Head of caudate nucleus (tissue), 42 donors: Measurements from ENCODE around the gene NPY4R2.
A peak's percentile ranks its signal among the peaks of the same experiment; 100 is the strongest.
"Not testable (repeated sequence)": the region's sequence is repeated elsewhere in the genome, so short reads cannot be mapped to it uniquely, and the experiment has no call there.

Experiments used
- DNase-seq, 42 donors: peaks; one replicate each; pipeline versions ENCODE4 v3.0.0 to v3.0.0-alpha.2; 2020 to 2021; ENCODE audit warnings: mixed read lengths in 7 of 42
- intact Hi-C: fragments of 100-400 bp; cut with DNase I; formaldehyde crosslinking; loops from one replicate; pipeline ENCODE4 v1.15.0; 2022

Gene NPY4R2

DNA sequence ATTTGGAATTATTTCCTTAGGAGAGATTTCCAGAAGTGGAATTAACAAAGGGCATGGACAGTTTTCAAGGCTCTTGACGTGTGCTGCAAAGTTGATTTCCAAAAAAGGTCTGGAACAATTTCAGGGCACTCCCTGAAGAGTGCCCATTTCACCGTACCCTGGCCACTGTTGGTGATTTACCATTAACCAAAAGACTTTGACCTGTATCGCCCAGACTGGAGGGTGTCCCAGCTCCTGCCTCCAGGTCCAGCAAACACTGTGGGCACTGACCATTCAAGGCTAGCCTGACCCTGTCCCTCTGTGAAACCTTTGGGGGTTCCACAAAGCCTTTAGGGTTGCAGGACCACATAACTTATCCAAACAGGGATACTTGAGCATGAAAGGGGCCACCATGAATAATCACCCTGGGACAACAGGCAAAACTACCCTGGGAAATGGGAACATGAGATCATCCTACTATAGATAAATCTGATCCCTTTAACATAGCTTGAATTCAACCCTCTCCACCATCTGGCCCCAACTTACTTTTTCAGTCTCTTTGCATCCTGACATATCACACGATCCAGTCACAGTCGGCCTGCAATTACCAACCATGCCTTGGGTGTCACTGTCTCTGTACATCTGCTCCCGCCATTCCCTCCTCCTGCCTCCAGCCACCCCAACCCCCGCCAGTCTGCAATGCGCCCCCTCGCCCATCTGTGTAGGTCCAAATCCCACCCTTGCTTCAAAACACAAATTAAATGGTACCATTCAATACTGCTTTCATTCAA is 8.9 kb downstream of the NPY4R2 start:
- DNase-seq, intact Hi-C loops: not testable (repeated sequence)

DNA sequence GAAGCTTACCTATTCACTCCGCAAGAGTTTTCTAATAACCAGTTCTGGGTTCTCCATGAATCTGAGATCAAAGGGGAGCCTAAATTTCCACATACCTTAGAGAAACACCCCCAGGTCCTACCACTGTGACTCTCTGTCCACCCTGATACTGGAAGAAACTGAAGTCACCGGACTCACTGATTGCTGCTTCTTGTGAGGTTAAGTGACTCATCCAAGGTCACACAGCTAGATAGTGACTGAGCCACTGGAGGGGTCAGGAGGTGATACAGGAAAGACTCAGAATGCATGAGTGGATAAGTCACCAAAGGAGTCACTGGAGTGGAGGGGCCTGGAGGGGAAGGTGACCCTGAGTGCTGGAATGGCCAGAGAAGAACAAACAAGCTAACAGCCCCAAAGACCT is 9.8 kb downstream of the NPY4R2 start:
- intact Hi-C loops, DNase-seq: not testable (repeated sequence)

DNA sequence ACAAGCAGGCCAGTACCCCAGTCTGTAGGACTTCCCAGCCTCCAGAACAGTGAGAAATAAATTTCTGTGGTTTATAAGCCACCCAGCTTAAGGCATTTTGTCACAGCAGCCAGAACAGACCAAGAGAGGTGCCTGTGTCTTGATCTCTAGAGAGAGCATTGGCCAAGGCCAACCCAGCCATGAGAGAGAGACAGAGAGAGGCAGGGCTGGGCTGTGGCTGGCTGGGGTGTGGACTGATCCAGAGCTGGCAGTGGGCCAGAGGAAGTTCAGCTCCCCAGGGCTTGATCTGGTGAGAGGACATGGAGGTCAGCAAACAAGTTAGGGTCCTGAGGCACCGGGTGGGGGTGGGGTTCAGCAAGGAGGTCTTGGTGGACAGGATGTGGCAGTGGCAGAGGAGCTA is 14.4 kb downstream of the NPY4R2 start:
- intact Hi-C loops, DNase-seq: not testable (repeated sequence)

DNA sequence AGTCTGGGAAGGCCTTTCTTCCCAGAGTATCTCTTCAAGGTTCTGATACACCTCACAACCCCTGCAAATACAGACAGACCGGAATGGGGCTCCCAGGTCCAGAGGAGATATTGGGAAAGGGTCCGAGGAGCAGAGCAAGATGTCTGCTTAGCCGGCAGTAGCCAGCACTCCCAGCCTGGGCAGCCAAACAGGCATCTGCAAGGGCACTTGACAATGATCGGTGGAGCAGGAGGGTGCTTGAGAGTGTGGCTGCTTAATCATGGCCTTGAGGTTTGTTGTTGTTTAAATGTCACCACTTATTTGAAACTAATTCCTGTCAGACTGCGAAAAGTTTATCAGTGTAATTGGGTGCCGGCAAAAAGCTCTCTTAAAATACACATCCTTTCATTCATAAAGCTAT is 15.0 kb downstream of the NPY4R2 start:
- DNase-seq, intact Hi-C loops: not testable (repeated sequence)

DNA sequence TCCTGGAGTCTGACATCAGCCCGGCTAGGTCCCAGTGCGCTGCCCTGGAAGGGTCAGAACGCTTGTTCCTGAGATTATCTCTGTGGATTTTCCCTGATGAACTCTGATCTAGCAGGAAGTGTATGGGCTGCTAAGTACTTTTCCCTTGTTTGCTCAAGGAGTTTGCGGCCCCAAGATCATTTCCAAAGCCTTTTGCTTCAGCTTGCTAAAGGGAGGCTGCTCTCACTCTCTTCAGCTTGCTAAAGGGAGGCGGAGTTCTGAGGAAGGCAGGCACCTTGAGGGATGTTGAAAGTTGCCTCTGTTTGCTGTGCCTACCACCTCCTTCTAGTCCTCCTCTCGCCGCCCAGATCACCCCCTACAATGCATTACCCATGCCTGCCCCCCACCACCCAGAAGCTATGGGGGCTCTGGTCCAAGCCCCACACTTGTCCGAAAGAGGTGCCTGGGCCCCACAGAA is 18.3 kb downstream of the NPY4R2 start:
- DNase-seq, result peak in 1 of 42 donors; percentile 24
- intact Hi-C loops, result not testable (repeated sequence)

DNA sequence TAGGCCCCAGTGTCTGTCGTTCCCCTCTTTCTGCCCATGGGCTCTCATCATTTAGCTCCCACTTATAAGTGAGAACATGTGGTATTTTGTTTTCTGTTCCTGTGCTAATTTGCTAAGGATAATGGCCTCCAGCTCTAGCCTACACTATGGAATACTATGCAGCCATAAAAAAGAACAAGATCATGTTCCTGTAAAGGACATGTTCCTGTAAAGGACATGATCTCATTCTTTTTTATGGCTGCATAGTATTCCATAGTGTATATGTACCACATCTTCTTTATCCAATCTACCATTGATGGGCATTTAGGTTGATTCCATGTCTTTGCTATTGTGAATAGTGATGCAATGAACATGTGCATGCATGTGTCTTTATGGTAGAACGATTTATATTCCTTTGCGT is 19.2 kb downstream of the NPY4R2 start:
- DNase-seq, intact Hi-C loops: not testable (repeated sequence)

DNA sequence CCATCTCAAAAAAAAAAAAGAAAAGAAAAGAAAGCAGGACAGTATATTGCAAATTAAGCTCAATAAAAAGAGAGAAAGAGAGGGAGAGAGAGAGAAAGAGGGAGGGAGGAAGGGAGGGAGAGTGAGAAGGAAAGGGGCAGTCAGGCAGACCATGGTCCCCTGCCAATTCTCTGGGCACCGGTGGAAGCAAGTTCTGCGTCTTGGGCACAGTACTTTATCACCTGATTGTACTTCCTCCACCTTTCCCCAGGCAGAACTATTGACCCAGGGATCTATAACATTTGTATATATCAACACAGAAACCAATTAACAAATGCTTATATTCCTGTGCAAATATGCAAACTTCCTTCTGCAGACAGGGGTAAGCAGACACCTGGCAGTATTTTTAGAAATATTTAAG is 22.4 kb downstream of the NPY4R2 start:
- intact Hi-C loops, DNase-seq: not testable (repeated sequence)

DNA sequence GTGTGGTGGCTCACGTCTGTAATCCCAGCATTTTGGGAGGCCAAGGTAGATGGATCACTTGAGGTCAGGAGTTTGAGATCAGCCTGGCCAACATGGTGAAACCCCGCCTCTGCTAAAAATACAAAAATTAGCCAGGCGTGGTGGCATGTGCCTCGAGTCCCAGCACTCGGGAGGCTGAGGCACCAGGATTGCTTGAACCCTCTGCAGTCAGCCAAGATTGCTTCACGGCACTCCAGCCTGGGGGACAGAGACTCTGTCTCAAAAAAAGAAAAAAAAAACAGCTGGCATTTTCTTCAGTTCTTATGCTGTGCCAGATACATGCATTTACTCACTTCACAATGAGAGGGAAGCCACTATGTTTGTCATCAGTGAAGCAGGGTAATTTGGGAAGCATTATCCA is 22.9 kb downstream of the NPY4R2 start:
- intact Hi-C loops, DNase-seq: not testable (repeated sequence)

DNA sequence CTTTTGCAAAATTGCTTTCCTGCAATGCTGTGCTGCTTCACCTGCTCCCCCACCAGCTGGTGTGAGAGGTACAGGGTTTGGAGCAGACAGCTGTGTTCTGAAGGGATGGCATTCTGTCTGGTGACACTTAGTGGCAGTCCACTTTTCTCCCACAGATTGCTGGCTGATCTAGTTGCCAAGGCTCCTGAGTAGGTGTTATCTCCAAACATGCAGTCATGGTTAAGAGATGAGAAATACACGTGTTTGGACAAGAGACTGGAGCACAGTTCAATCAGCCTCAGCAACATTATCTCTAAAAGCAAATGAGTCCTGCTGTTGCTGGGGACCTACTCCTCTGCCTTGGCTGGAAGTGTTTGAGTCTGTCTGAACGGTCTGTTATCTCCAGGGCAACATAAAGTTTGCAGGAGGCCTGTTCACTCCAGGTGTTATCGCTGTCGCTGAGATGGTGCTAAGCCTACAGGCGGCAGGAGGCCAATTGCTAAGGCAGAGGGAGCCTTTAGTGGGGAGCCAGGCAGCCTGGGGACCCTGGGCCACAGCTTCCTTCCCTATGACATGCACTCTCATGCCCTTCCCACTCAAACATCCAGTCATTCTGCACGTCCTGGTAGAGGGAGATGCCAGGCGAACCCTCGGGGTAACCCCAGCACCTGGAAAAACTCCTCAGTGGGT is 24.0 kb downstream of the NPY4R2 start:
- intact Hi-C loops, DNase-seq: not testable (repeated sequence)

DNA sequence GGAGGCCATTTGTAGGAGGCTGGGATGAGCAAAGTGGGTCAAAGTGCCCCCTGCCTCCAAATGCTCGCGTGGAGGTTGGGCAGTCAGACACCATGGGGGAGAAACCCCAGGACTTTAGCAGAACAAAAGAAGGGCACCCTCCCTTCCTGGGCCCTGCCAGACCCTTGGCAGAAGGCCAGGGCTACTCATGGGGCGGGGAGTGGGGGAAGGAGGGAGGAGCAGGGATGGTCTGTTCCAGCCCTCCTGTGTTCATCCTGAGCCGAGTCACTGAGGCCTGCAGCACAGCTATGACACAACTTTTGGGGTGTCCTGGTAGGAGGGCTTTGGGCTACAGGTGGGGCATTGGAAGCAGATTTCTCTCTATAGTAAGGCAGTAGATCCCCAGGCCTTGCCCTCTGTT is 24.9 kb downstream of the NPY4R2 start:
- DNase-seq, intact Hi-C loops: not testable (repeated sequence)

DNA sequence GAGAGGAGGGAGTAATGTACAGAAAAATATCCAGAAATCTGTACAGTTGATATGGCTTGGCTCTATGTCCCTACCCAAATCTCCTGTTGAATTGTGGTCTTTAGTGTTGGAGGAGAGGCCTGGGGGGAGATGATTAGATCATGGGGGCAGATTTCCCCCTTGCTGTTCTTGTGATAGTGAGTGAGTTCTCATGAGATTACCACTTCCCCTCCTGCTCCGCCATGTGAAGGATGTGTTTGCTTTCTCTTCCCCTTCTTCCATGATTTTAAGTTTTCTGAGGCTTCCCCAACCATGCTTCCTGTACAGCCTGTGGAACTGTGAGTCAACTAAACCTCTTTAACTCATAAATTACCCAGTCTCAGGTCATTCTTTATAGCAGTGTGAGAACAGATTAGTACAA is 29.0 kb downstream of the NPY4R2 start:
- intact Hi-C loops, DNase-seq: not testable (repeated sequence)

DNA sequence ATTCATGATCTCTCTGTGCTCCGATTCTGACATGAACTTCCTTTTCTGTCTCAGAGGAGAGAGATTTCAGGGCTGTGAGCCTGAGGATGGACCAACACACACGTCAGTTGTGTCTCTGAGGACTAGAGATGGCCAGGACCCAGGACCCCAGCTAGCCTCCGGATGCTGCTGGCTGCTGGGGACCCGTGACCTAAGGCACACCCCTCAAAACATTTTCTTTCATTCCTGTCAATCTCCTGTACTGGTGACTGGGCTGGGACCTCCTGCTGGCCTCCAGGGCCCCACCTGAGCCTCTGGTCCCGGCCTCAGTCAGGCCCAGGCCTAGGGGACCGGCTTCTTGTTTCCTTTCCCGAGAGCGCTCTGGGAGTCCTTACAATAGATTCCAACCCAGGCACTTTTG is 38.7 kb downstream of the NPY4R2 start:
- intact Hi-C loops, DNase-seq: not testable (repeated sequence)

DNA sequence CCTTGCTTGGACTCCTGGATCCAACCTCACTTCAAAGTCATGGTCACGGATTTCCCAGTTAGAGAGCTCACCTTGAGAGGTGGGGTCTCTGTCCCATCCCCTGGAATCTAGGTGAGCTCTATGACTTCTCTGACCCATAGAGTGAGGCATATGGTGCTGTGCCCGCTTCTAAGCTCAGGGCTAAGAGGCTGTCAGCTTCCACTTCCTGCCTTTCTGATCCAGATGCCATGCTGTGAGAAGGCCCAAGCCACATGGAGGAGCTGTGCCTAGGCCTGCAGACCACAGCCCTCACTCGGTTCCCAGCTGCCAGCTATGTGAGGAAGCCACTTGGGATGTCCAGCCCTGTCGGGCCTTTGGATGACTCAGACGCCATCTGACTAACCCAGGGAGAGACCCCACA is 41.2 kb downstream of the NPY4R2 start:
- intact Hi-C loops, DNase-seq: not testable (repeated sequence)

DNA sequence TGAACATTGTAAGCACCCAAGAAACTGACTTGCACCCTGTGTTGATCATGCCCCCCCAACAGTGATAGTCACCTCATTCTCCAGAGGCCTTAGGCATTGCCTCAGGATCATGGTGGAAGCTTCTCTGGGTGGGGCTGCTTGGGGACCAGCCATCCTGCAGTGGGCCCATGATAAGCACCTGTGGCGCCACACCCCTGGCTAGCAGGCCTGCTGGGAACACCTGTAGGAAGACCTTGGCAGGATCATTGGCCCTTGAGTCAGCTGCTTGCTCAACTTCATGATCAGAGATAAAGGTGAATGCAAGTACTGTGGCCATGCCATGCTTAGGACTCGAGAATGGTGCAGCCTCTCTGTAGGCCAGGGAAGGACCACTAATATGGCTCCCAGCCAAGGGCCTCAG is 42.2 kb downstream of the NPY4R2 start:
- DNase-seq, intact Hi-C loops: not testable (repeated sequence)

DNA sequence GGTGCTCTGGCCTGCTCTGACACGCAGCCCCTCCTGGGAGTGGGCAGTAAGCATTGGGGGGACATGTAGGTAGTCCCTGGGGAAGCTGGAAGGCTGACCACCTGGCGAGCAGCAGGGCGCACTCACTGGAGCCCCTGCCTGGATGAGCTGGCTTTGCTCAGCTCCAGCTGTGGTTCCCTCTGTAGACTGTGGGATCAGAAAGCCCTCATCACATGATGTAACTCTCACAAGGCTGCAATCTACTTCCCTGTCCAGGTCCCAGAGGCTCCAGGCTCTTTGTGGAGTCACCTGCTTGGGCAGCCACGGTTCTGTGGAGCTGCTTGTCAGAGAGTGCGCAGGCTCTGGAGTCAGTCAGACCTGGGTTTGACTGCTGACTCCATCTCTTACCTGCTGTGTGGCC is 44.3 kb downstream of the NPY4R2 start:
- intact Hi-C loops, DNase-seq: not testable (repeated sequence)

DNA sequence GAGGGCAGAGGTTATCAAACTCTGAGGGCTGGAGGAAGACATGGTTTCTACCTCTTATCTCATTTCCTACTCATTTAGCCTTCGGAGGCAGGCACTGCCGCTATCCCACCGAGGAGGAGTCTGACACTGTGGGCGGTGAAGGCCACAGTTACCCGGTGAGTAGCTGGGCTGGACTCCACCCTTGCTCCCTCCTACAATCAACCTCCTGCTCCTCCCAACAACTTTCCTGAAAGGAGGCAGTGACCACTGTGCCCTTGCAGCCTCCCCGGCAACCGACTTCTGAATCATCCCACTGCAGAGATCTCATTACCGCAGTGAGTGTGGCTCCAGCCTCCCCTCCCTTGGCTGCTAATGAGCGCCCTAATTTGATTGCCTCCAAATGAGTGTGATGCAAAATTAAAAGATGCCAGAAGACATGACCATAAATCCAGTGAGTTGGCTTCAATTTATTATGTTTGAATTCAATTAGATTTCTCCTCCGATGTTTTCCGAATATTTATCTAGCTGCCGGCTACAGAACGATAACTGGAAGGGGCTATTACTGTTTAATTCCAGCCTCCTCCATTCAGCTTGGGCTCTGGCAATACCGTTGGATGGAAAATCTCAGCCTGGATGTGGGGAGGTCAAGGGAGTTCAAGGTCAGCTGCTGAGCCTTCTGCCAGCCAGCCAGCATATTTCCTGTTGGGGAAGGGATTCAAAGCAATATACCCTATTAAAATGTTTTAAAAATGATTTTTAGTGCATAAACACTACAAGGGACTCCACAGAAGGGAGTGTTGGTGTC is 46.0 kb downstream of the NPY4R2 start:
- DNase-seq, intact Hi-C loops: not testable (repeated sequence)

DNA sequence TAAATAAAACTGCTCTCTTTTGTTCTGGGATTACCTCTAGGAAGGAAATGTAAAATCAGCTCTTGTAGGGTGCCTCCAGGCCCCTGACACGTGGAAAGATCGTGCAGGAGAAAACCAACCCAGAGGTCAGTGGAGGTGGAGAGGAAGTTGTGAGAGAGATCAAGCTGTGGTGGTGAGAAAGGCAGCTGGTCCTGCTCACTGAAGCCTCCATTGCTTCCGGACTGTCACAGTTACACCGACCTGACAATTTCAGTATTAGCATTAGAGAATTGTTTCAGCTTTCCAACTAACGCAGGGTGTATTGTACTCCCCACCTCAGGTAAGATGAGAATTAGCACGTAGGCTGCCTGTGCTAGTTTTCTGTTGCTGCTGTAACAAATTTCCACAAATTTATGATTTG is 50.5 kb downstream of the NPY4R2 start:
- intact Hi-C loops, DNase-seq: not testable (repeated sequence)

DNA sequence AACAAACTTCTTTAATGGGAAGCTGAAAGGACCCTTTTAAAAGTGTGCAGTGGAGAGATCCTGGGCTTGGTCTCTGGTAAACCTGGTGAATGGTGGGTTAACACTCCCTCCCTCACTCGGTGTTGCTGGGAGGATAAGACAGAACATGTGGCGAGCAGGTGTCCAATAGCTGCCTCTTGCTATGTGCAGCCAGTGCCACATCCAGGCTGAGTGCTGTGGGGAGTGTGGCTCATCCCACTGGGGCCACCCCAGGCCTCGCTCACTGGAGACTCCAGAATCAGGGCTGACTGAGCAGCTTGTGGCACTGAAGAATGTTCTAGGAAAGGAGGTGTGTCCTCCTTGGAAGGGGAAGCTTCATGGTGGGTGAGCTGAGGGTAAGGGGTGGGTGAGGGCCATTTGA is 51.6 kb downstream of the NPY4R2 start:
- DNase-seq, intact Hi-C loops: not testable (repeated sequence)

DNA sequence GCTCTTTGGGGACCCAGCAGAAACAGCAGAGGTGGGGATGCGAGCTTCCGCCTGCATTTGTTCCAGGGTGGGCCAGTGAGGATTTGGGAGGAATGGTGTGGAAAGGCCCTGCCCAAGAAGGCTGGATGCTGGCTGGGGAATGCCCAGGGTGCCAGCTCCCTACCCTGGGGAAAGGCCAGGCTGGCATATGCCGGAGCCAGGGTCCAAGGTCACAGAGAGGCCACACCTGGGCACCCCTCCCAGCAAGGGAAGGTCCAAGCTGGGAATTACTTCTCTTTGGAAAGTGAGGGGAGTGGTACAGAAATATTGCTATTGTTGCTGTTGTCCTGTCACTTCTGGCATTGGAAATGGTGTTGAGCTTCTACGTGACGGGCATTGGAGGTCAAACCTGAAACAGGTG is 53.1 kb downstream of the NPY4R2 start:
- intact Hi-C loops, DNase-seq: not testable (repeated sequence)

DNA sequence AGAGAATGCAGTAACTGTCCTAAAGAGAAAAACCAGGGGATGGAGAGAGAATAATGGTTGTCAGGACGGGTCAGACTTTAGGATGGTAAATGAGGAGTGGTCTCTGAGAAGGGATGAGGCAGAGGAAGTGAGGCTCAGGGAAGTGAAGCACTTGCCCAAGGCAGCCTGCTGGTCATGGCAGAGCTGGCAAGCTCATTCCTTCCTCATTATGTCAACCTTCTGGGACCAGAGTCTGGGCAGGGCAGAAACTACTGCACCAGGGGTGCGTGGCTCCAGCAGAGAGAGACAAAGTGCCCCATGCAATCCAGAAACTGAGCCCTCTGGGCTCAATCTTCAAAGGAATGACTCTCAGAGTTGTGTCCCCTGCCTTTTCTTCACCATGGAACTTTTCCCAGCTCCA is 53.6 kb downstream of the NPY4R2 start:
- DNase-seq, intact Hi-C loops: not testable (repeated sequence)
